Cardiac fibroblast (primary cell): ENCODE measurements around the gene SLC37A4.

Experiments used
- DNase-seq, 2 donors: peaks; one replicate each; pipeline versions ENCODE4 v3.0.0 to v3.0.0-alpha.2; 2010; ENCODE audit warnings: low read depth in 2 of 2
- H3K4me3 ChIP-seq, 2 donors: replicated peaks in 1 of 2; 1 replicate in 1 of 2; 2 replicates in 1 of 2; pipeline ENCODE4 v1.5.1; 2011; ENCODE audit warnings: low read depth in 2 of 2, low read length in 2 of 2, mild to moderate bottlenecking in 2 of 2, moderate library complexity in 1 of 2
- TF ChIP-seq, protein P1 (sequence below): IDR thresholded peaks from one replicate; pipeline ENCODE4 v1.5.1; 2011; ENCODE audit warnings: low read depth, mild to moderate bottlenecking, low read length, inconsistent platforms

SLC37A4 gene

DNA sequence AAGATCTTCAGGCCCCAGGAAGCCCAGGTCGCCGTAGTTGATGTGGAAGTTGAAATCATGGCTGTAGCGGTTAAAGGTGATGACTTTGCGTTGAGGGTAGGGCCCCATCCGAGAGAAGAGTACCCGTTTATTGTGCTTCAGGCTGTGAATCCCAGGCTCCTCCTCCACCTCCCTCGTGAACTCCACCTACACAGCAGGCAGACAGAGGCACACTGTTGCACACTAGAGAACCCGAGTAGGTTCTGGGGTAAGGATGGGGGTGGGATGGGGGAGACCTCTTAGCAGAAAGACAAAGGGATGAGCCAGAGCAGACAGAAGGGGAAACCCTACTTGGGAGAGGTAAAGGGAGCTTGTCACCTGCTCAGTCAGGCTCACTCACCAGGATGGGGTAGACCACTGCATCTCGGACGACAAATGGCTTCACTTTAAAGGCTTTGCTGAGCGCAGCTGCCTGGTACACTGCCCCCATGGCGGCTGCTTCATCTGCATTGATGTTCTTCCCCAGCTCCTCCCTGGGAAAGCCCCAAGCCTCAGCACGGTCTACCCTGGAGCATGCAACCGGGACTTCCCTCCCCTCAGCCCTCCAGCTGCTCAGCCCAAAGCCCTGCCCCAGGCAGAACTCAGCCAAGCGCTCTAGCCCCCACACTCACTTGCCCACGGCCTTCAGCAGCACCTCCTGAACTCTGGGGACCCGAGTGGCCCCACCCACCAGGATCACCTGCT lies 20.9 kb upstream of the SLC37A4 start:
- TF ChIP-seq, protein P1, sequence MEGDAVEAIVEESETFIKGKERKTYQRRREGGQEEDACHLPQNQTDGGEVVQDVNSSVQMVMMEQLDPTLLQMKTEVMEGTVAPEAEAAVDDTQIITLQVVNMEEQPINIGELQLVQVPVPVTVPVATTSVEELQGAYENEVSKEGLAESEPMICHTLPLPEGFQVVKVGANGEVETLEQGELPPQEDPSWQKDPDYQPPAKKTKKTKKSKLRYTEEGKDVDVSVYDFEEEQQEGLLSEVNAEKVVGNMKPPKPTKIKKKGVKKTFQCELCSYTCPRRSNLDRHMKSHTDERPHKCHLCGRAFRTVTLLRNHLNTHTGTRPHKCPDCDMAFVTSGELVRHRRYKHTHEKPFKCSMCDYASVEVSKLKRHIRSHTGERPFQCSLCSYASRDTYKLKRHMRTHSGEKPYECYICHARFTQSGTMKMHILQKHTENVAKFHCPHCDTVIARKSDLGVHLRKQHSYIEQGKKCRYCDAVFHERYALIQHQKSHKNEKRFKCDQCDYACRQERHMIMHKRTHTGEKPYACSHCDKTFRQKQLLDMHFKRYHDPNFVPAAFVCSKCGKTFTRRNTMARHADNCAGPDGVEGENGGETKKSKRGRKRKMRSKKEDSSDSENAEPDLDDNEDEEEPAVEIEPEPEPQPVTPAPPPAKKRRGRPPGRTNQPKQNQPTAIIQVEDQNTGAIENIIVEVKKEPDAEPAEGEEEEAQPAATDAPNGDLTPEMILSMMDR, result no peak
- no peak for DNase-seq

GRCh38 chr11:119049081-119049480 lies 18.4 kb upstream of the SLC37A4 start:
- DNase-seq, result no peak
- TF ChIP-seq, protein P1, result no peak
- H3K4me3 ChIP-seq, result no peak overlapping the region

More for the DNA sequence above, 20.9 kb upstream of the SLC37A4 start:
- no peak overlapping the region for H3K4me3 ChIP-seq

DNA sequence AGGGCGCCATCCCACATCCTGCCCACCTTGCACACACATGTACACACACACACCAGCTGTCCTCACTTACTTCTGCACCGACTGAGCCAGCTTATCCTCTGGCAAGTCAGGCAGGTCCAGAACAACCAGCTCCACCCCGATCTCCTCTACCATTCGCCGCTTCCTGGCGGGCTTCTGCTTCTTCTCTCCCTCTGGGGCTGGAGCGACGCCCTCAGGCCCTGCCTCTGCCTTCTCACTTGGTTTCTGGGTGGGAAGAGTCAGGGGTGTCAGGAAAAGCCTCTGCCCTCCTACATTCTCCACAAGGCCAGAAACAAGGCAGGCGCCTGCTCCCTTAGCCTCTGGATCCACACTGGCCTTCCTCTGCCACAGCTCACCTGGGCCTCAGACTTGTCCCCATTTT lies 18.0 kb upstream of the SLC37A4 start:
- TF ChIP-seq, protein P1, result no peak
- no peak overlapping the region for H3K4me3 ChIP-seq
- no peak for DNase-seq

- no peak for DNase-seq
- H3K4me3 ChIP-seq, result no peak overlapping the region
- TF ChIP-seq, protein P1, result no peak
Observed at GRCh38 chr11:119047205-119047604, 16.5 kb upstream of the SLC37A4 start.

DNA sequence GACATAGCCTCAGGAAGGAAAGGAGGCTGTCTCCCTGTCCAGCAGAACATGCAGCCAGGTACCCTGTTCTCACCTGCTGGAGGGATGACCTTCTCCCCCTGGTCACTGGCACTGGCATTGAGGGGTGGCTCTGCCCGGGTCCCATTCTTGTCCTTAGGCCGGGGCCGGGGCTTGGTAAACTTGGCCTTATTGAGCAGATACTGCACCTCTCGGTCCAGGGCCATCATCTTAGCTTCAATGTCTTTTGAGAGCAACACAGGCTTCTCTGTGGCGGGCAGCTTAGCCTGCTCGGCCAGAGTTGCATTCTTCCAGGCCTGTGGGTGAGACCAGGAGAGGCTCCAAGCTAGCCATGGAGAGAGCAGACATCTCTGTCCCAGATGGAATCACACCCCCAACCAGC lies 15.8 kb upstream of the SLC37A4 start:
- no peak for DNase-seq
- TF ChIP-seq, protein P1, result no peak
- H3K4me3 ChIP-seq, result no peak overlapping the region

- H3K4me3 ChIP-seq, result no peak overlapping the region
- TF ChIP-seq, protein P1, result peak; percentile 8
Observed at GRCh38 chr11:119044708-119045107, 14.0 kb upstream of the SLC37A4 start.

GRCh38 chr11:119042927-119043326 lies 12.2 kb upstream of the SLC37A4 start:
- no peak overlapping the region for H3K4me3 ChIP-seq
- TF ChIP-seq, protein P1, result no peak
- no peak for DNase-seq

More at GRCh38 chr11:119044708-119045107, 14.0 kb upstream of the SLC37A4 start:
- no peak for DNase-seq
